Stimulated activated CD8-positive, alpha-beta memory T cell treated with anti-CD3 and anti-CD28 coated beads, Interleukin-2, amount 100 ng/mL, for 1 hour (primary cell): ENCODE data around the gene ALDH1A1.

Experiments used
- DNase-seq, 2 donors: peaks; one replicate each; pipeline ENCODE4 v3.0.0-alpha.2; 2020; ENCODE audit warnings: low read depth in 2 of 2

Gene ALDH1A1

GRCh38 chr9:72917892-72918509 lies 34.9 kb downstream of the ALDH1A1 start:
- no peak for DNase-seq

GRCh38 chr9:72915659-72916058 lies 37.2 kb downstream of the ALDH1A1 start:
- DNase-seq: no peak

- no peak for DNase-seq
Observed at GRCh38 chr9:72914750-72915149, 38.1 kb downstream of the ALDH1A1 start.

GRCh38 chr9:72913382-72914009 lies 39.4 kb downstream of the ALDH1A1 start:
- DNase-seq: no peak

- DNase-seq: no peak
Observed at GRCh38 chr9:72912476-72913381, 40.1 kb downstream of the ALDH1A1 start.

- no peak for DNase-seq
Observed at GRCh38 chr9:72911816-72912215, 41.0 kb downstream of the ALDH1A1 start.

GRCh38 chr9:72911247-72911775 lies 41.5 kb downstream of the ALDH1A1 start:
- no peak for DNase-seq

GRCh38 chr9:72909428-72909827 lies 43.4 kb downstream of the ALDH1A1 start:
- DNase-seq: no peak

GRCh38 chr9:72907421-72907820 lies 45.4 kb downstream of the ALDH1A1 start:
- DNase-seq: no peak

- no peak for DNase-seq
Observed at GRCh38 chr9:72906810-72907209, 46.0 kb downstream of the ALDH1A1 start.

- DNase-seq: no peak
Observed at GRCh38 chr9:72905514-72906480, 47.1 kb downstream of the ALDH1A1 start.

GRCh38 chr9:72904267-72905093 lies 48.4 kb downstream of the ALDH1A1 start:
- DNase-seq: no peak

- no peak for DNase-seq
Observed at GRCh38 chr9:72903103-72903502, 49.8 kb downstream of the ALDH1A1 start.

- DNase-seq: no peak
Observed at GRCh38 chr9:72902268-72902667, 50.6 kb downstream of the ALDH1A1 start.

GRCh38 chr9:72899734-72900477 lies 52.9 kb downstream of the ALDH1A1 start:
- DNase-seq: no peak

- DNase-seq: no peak
Observed at GRCh38 chr9:72898784-72899733, 53.8 kb downstream of the ALDH1A1 start.

GRCh38 chr9:72898360-72898759 lies 54.5 kb downstream of the ALDH1A1 start:
- DNase-seq: no peak

GRCh38 chr9:72897069-72897649 lies 55.7 kb downstream of the ALDH1A1 start:
- DNase-seq: no peak
